Measurements from ENCODE around the gene NTNG1.
A peak's percentile ranks its signal among the peaks of the same experiment; 100 is the strongest.

The NTNG1 gene

DNA sequence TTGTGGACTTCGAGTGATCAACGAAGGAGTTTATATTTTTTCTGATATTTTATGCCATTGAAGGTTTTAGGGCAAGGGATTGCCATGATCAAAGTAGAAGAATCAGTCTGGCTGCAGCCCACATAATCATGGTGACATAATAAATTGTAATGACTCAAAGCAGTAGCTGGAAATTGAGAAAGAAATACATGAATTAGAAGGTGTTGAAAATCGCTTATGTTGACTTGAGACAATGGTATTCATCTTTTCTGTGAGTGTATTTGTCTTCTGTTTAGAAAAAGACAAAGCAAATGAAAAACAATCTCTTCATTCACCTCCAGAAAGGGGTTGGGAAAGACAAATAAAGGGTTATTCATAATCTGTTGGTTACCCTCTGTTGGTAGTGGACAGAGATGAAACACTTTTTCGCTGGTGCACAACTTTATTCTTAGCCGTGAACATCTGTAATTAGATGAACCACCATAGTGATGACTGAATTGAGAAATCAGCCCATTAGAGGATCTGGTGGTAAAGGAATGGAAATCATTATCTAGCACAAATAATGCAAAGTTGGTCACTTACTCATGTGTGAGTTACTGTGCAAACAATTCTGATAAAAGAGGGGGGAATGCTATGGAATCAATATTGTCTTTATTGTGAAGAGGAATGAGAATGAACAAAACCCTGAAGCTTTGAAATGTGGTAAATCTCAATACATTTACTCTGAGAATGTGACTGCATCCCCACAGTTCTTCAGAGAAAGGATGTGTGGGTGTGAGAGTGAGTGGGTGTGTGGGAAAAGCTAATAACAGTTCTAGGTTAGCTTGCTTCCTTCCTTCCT lies 121.8 kb downstream of the NTNG1 start:
- DNase-seq (ENCODE audit: low read depth), result no peak

DNA sequence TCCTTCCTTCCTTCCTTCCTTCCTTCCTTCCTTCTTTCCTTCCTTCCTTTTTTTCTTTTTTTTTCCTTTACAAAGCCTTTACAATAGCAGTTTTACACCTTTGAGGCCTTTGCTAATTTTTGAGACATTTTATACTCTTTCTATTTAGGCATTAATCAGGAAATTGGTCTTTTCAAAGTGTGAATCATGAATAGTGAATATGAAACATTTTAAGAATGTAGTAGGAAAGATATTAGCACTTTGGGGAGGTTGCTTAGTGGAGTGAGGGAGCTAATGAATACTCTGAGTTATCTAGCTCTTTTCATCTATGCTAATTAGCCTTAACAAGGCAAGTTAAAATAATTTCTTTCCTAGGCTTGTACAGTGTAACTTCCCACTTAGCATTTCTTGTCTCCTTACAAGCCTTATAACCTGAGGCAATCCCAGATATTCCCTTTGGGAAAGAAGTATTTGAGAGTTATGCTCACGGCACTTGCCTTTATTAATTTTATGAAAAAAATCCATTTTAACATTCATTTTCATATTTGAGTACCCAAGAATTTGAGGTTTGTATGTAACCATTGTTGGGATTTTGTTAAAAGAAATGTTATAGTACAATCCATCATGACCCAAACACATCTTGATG lies 122.6 kb downstream of the NTNG1 start:
- DNase-seq (ENCODE audit: low read depth), result no peak

DNA sequence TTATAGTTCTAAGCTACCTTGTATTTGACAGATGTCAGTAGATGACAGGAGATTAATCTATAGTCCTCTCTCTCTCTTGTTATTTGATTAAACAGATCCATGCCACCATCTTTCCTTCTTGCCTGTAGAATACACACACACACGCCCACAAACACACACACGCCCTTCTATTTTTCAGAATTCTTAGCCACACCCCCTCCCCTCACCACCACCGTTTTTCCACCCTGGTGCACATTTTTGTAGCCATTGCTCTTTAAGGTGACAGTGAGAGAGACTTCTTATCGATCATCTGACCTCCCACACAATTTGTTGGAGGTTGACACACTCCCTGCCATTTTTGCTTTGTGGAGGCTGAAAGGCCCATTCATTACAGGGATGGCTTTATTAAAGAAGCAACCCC lies 123.2 kb downstream of the NTNG1 start:
- DNase-seq (ENCODE audit: low read depth), result no peak

DNA sequence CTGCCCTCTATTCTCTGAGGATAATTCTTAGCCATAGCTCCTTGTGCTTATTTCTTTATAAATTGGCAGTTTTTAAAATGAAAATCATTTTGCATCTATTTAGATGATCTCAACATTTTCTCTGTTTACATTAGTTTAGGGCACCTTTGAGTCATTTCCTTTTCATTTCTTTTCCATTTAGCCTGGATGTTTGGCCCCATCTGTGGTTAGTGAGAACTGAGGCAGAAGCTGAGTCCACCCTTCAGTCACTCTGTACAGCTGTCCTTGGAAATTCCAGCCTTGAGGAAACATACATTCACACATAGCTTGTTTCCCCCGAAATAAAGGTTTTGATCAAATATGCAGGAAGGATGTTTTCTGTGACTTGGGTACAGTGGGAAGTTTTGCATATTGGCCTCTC lies 123.7 kb downstream of the NTNG1 start:
- DNase-seq (ENCODE audit: low read depth), result peak; percentile 15

DNA sequence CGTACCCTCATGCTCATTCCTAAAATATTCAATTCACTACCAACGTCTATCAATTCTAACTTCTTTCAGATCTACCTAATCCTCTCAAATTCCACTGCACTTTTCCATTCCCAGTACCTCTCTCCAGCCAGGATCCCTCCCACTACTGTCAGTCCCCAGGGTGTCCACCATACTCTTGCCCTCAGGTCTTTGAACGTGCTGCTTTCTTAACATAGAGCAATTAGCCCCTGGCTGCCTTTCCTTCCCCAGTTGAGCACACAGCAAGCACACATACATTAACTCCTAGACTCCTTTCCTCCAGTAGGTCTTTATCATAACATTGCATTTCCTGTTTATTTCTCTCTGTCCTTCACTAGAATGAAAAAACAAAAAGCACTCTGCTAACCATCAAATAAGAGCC lies 126.7 kb downstream of the NTNG1 start:
- DNase-seq (ENCODE audit: low read depth), result no peak

DNA sequence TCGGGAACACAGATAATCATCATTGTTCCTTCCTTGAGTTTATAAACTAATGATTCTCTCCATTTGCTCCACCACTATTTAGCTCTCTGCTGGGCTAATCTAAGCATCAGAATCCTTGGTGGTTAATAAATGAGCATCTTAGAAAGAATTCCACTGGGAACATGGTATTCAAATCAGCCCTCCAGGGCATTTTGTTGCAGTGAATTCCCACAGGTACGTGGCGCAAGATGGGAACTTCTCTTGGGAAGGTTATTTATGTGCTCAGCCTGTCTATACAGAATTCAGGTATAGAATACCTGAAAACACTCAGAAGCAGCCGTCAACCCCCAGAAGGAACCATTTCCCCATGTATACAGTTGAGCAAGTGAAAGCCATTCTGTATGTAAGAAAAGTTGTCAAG lies 131.5 kb downstream of the NTNG1 start:
- no peak for DNase-seq (ENCODE audit: low read depth)

DNA sequence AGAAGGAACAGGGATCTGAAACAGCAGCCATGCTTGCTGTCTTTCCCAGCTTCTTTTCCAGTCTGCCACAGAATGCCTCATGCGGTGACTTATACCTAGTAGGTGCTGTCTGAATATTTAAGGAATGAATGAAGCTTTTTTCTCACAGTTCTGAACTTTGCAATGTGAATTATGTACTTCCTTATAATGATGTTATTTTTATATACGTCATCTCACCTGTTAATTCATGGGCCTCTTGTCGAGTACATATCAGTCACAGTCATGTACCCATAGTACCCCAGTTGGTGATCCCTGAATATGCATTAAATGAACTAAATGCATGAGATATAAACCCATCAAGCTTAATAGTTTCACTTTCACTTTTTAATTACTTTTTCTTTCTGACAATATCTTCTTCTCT lies 132.7 kb downstream of the NTNG1 start:
- no peak for DNase-seq (ENCODE audit: low read depth)

DNA sequence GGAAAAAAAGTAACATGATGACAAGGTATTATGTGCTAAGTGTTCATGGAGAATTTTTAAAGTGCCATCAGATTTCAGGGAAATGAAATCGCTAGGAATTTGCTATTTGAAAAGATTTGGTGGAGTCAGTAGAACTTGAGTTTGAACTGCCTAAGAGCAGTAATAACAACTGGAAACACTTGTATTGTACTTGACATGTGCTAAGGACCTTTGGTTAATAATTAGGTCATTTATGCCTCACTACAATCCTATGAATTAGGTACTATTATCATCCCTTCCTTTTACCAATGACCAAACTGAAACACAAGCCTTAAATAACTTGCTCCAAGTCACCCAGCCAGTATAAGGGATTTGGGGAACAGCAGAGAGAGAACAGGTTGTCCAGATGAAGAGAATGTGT lies 133.4 kb downstream of the NTNG1 start:
- no peak for DNase-seq (ENCODE audit: low read depth)

DNA sequence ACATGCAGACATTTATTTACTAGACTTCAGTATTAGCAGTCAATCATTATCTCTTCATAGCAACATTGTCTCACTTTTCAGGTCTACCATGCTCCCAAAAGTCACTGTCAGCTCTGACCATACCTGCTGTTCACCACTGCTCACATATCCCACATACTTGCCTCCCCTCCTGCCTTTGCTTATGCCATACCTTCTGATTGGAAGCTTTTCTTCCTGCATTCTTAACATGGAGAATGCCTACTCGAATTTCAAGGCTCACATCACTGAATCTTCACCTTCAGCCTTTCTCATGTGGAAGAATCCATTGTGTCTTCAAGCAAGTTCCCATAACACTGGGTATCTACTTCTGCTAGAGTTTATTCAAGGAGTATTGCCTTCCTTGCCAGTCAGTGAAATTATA lies 135.4 kb downstream of the NTNG1 start:
- DNase-seq (ENCODE audit: low read depth), result no peak

DNA sequence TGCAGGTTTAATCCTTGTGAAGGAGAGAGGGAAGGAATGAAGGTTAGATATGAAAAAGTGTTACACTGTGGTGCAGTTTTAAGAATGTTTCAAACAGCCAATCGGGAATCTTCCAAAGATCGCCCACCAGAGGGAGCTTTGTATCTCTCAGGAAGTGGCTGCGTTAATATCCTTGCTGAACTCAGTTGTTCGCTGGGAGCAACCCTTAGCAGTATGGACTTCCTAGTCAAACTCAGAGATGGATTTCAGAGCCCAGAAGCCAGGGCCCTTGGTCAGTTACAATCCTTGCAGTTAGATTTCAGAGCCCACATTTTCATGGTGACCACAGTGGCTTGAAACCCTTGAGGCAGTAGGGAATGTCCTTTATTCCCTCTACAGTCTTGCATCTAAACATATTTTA lies 136.2 kb downstream of the NTNG1 start:
- DNase-seq (ENCODE audit: low read depth), result peak; percentile 20

DNA sequence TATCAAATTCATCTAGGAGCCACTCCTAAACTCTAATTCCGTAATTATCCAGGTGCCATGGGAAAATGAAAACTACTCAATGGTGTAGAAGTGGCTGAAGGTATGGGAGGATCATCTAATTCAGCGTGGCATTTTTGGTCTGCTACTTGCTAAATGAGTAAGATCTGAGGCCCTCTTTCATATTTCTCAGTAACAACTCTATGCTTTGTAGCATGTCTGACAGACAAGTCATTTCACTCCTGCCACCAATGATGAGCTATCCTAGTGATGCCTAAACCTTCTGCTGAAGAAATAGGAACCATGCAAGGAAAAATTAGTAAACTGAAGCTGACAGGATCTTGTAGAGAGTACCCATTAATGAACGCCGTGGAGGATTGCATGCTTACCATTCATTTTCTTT lies 145.3 kb downstream of the NTNG1 start:
- DNase-seq (ENCODE audit: low read depth), result no peak

DNA sequence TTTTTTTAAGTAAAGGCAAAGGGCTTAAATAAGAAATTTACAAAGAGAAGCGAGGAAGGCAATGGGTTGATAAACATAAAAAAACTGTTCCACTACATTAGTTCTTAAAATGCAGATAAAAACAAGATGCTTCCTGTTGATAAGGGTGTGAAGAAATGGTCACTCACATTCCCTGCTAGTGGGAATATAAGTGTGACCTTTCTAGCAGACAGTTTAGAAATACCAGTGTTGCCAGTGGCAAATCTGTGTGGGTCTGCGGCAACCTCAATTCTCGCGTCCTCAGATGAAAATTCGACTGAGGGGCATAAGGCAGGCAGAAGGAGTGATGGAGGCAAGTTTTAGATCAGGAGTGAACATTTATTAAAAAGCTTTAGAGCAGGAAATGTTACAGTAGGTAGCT lies 151.1 kb downstream of the NTNG1 start:
- no peak for DNase-seq (ENCODE audit: low read depth)

DNA sequence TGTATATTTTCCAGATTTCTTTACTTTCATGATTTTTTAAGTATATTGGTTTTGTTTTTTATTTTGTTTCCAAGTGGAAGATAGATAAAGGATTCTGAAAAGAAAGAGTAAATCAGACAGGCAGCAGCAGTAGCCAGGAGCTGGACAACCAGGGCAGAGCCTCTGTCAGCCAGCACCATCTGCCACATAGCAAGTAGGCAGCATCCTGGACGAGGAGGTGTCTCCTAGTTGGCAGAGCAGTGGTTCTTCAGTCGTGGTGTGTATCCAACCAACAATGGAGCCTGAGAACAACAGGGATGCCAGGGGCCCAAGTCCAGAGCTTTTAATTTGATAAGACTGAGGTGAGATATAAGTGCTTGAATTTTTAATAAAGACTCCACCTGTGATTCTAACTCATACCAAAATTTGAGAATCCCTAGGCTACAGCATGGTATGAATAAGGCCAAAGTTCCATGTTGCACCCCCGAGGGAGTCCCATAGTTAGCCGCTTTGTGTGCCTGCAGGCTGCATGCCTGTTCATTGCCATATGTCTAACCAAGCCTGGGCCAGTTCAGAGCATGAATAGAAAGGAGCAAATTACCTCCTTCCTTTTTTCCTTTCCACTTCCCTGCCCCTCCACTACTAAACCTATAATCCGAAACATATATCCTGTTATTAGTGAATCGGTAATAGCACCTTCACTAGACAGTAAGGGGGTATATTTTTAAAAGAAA lies 153.2 kb downstream of the NTNG1 start:
- no peak for DNase-seq (ENCODE audit: low read depth)

DNA sequence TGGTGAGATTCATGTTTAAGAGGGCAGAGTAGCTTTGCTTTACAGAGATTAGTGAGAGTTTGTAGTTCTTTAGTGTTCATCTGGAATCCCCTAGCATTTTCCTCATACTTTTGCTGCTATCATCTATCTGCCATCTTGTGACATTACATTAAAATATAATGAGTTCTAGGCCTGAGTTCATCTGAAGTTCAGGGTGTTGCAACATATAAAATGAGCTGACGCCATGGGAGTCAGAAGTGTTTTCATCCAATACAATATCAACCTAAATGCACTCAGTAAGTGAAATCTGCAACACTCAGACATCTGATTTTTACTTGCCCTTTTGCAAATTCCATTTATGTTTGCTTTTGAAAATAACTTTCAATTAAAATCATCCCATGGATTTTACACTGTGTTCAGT lies 153.8 kb downstream of the NTNG1 start:
- DNase-seq (ENCODE audit: low read depth), result no peak

DNA sequence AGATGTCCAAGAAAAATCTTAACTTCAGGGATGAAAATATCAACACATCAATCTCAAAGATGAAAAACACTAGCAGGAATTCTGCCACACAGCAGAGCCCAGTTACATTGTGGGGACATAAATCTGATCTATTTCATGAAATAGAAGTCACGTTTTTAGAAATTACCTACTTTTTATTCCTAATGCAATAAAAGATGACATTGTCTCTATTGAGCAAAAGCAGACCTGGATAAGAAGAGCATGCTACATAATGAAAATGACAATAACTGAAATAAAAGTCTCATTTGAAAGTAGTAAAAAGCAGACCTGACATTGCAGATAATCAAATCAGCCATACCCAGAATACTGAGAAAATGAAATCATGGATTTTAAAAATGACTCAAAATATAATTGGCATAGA lies 156.8 kb downstream of the NTNG1 start:
- no peak for DNase-seq (ENCODE audit: low read depth)

DNA sequence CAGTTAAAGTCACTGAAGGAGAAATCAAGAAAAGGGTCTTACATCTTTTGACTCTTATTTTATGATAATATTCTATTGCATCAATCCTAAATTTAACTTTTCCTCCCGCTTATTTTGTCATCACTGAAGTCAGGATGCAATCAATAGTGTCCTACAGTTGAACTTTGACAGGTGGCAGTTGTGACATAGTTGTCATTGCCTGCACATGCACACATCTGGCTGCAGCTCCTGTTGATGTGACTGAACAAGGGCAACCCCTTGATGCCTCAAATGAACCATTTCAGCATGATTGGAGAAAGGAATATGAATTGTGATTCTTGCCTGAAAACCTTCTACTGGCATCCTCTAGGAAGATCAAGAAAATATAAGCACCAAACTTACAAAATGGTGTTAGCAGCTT lies 157.7 kb downstream of the NTNG1 start:
- no peak for DNase-seq (ENCODE audit: low read depth)

DNA sequence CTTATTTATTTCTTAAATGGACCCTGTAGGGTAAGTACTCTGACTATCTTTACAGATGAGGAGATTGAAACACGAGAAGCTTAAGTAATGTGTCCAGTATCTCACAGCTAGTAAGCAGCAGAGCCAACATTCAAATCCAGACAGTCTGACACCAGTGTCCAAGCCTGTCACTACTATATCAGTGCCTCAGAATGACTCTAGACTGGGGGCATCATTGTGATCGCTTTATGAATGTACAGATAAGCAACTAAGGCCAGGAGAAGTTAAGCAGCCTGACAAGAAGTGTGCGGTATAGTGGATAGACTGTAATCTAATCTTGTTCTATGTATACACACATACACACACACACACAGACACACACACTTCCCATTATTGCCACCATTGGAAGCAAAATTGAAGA lies 158.7 kb downstream of the NTNG1 start:
- no peak for DNase-seq (ENCODE audit: low read depth)

DNA sequence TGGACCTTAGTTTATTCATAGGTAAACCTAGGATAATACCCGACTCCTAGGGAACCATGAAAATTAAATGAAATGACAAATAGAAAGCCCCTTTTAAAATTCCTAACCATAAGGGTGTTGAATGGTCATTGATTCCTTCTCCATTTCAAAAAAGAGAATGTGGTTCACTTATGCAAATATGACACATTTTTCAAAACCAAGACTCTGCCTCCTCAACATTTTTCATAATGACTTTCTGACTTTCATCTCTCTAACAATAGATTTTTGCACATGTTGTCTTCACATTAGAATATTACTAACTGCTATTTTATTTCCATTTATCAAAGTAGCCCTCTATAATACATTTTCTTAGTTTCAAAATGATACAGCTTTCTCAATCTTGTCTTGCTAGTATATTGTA lies 169.1 kb downstream of the NTNG1 start:
- no peak for DNase-seq (ENCODE audit: low read depth)

DNA sequence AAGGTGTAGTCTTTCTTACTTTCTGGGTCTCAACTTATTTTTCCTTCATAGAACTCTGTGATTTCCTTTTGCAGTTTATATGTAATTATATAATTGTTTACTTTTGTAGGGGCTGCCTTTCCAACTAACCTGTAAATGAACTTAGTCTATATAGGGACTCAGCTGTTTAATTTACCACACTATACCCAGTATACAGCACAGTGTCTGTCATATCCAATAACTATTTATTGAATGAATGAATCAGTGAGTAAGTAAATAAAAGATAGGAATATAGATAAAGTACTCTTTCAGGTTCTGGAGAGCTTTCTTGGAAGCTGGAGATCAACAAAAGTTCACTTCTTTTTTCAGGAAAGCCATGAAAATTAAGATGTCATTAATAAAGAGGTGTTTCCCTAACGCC lies 174.8 kb downstream of the NTNG1 start:
- no peak for DNase-seq (ENCODE audit: low read depth)

DNA sequence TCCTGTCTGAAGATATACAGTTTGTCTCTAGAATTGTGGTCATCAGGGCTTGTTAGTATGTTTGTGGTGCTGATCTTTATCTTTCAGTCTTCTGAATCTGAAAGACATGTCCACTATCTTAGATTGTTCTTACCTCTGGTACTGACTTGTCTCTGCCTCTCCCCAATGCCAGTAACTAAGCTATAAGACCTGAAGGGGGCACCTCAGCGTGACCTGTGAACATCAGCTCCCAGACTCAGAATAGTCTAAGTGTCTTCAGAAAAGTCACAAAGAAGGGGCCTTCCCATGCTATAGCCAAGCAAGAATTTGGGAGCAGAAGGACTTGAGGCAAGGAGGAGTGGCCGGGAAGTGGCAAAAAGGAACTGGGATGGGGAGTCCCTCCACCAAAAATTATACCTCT lies 178.1 kb downstream of the NTNG1 start:
- no peak for DNase-seq (ENCODE audit: low read depth)

DNA sequence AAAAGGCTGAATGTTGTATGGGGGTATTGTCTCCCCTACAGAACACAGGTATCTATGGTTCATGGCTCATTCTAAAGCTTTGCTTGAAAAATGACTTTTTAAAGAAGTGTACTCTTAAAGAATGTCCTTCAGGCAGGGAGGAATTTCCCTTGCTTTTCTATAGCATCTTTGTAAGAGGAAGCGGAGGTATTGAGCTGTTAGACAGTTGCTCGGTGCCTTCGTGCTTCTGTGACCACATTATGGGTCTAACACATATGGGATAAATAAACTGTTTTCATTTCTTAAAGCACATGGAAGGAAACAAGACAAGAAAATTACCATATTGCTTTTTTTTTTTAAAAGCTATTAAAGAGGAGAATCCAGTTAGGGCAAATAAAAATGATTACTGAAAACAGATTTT lies 182.9 kb downstream of the NTNG1 start:
- no peak for DNase-seq (ENCODE audit: low read depth)

DNA sequence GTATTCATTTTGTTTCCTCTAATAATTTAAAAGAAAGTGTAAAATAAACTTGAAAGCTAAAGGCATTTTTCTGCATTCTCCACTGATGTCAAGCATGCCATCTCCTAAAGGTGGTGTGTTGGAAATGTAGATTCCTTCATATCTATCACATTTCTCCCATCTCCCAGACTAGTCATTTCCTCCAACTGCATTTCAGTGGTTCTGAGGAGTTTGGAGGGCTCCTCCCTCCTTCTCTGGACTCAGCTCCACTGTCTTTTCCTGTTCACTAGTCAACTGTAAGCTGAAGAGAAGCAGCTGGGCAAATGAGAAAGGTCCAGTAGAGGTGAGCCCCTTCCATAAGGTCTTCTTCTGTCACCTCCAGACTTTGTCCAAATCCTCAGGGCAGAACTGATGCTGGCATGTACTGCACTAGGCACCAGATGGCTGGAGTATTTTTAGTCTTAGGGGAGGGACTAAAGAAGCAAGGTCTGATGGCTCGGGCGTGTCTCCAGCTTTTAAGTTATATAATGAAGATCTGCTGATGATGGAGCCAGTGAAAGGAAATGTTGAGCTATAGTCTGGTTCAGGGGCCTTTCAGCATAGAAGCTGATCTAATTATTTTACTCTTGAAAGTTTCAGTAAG lies 186.1 kb downstream of the NTNG1 start:
- DNase-seq (ENCODE audit: low read depth), result no peak

DNA sequence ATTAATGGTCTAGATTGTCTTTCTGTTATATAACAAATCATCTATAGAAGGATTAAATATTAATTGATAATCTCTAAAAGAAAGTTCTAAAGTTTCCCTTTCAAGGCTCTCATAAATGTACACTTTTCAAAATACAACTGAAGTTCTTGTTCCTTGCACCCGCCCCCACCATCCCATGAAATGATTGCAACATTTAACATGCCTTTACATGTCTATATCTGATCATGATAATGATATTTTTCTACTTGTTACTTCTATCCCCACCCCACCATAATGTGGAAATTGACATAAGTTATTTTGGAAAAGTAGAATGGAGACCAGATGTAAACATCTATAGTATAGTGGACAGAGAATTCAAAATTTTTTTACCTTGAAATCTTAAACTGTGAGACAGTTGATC lies 186.6 kb downstream of the NTNG1 start:
- no peak for DNase-seq (ENCODE audit: low read depth)

Data from iris pigment epithelial cell (primary cell).